Karpas-422 (cell line): ENCODE results near the gene MIF4GD. TPM values are rescaled to one million over a fixed set of nuclear protein-coding genes. Genes with fewer than 3 reads are reported as not detected.
A peak's percentile ranks its signal among the peaks of the same experiment; 100 is the strongest.

ENCODE experiments used
- DNase-seq: peaks from one replicate; pipeline ENCODE4 v3.0.0-alpha.2; 2015
- H2AFZ ChIP-seq: fragments of 200-600 bp; sonication (generic); 2 replicates; pipeline ENCODE4 v1.6.1; 2014; ENCODE audit warnings: antibody characterized with exemption, low read length, mixed read lengths
- H3K27ac ChIP-seq: fragments of 200-600 bp; sonication (generic); 2 replicates; pipeline ENCODE4 v1.5.1; 2014; ENCODE audit warnings: mild to moderate bottlenecking, low read length, moderate library complexity
- H3K27me3 ChIP-seq: fragments of 200-600 bp; sonication (generic); 2 replicates; pipeline ENCODE4 v1.6.1; 2014; ENCODE audit warnings: low read length, mixed read lengths
- H3K36me3 ChIP-seq: fragments of 200-600 bp; sonication (generic); 2 replicates; pipeline ENCODE4 v1.6.1; 2014; ENCODE audit warnings: low read length, mixed read lengths; ENCODE audit not compliant: insufficient read depth
- H3K4me1 ChIP-seq: fragments of 200-600 bp; sonication (generic); 2 replicates; pipeline ENCODE4 v1.6.1; 2014; ENCODE audit warnings: mild to moderate bottlenecking, low read length, mixed read lengths
- H3K4me2 ChIP-seq: fragments of 200-600 bp; sonication (generic); 2 replicates; pipeline ENCODE4 v1.6.1; 2014; ENCODE audit warnings: low read length, low read depth, mild to moderate bottlenecking; ENCODE audit not compliant: poor library complexity, severe bottlenecking
- H3K4me3 ChIP-seq: fragments of 200-600 bp; sonication (generic); 2 replicates; pipeline ENCODE4 v1.5.1; 2014; ENCODE audit warnings: mild to moderate bottlenecking, antibody characterized with exemption, low read length, mixed read lengths
- H3K79me2 ChIP-seq: fragments of 200-600 bp; sonication (generic); 2 replicates; pipeline ENCODE4 v1.6.1; 2014; ENCODE audit warnings: mild to moderate bottlenecking, low read length, mixed read lengths
- H3K9ac ChIP-seq: fragments of 200-600 bp; sonication (generic); 2 replicates; pipeline ENCODE4 v1.6.0; 2014; ENCODE audit warnings: low read length
- H3K9me2 ChIP-seq: fragments of 200-600 bp; sonication (generic), shearing (Covaris generic); replicated peaks from 2 replicates; pipeline ENCODE4 v1.6.0; 2014; ENCODE audit warnings: mild to moderate bottlenecking, low read length, moderate library complexity; ENCODE audit not compliant: insufficient read depth
- H3K9me3 ChIP-seq: fragments of 300-700, 200-600 bp; sonication (generic); 2 replicates; pipeline ENCODE4 v1.6.1; 2014; ENCODE audit warnings: low read length, mixed read lengths
- H4K20me1 ChIP-seq: fragments of 200-600 bp; sonication (generic); 2 replicates; pipeline ENCODE4 v1.6.1; 2014; ENCODE audit warnings: mild to moderate bottlenecking, antibody characterized with exemption, low read length, low read depth; ENCODE audit not compliant: insufficient read depth
- total RNA-seq: library from RNA; depleted of rRNA; stranded (reverse); fragments of >200 nt; shearing (Covaris generic); gene quantifications from 2 replicates; pipeline ENCODE4 v1.2.3, GENCODE V29; 2014; ENCODE audit warnings: low replicate concordance

MIF4GD gene
- total RNA-seq, 1 experiment from 2014 or later, result 44.4 TPM

DNA sequence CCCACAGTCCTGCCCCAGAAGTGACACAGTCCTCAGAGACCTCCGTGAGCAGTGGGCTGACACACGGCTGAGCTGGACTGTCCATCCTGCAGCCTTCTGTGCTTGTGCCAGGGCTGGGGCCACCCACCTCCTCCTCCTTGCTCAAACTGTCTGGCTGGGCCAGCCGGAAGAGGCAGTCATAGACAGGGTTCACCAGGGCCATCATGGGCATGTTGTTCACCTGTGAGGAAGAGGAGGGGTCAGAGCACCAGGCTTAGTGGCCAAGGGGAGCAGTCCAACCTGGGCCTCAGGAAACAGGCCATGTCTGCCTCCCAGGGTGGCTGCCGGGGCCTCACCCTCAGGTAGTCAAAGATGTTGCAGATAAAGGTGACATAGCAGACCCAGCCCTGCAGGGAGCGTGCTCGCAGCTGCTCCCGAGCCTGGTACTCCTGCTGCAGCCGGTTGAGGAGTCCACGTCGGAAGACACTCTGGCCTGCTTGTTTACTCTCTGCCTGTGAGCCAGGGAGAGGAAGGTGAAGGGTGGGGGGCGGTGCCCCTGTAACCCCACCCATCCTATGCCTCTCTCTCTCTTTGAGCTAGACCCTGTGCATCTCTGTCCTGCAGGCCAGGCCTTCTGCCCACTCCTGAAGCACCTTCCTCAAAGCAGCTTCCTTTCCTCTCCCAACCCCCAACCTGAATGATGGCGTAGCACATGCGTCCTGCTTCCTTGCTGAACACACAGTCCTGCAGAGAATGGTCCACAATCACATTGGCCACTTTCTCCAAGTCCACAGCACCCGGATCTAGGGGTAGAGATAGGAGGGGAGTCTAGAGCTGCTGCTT is 3.4 kb downstream of the MIF4GD start:
- Histone ChIP-seq H3K27ac (no peak overlapping the region), H3K9ac (no peak overlapping the region), H3K9me3 (no peaks in the 10 kb centered on the region), H3K9me2 (no peaks in the 10 kb centered on the region), H3K36me3 (peaks cover 7% of the 10 kb centered on the region; the same call in 1 of the 2 replicates), H3K4me3 (no peak overlapping the region), H3K79me2 (peaks cover 31% of the 10 kb centered on the region), H3K4me1 (peaks cover 30% of the 10 kb centered on the region), H3K4me2 (no peak overlapping the region), H4K20me1 (no peaks in the 10 kb centered on the region), H3K27me3 (no peaks in the 10 kb centered on the region), H2AFZ (no peak overlapping the region)
- peak; percentile 63 for DNase-seq

- H3K4me3 ChIP-seq, result no peak overlapping the region
- H3K36me3 ChIP-seq, result peaks cover 7% of the 10 kb centered on the region; the same call in 1 of the 2 replicates
- H3K27ac ChIP-seq, result no peak overlapping the region
- no peak overlapping the region for H2AFZ ChIP-seq
- H4K20me1 ChIP-seq, result no peaks in the 10 kb centered on the region
- no peaks in the 10 kb centered on the region for H3K9me2 ChIP-seq
- no peaks in the 10 kb centered on the region for H3K27me3 ChIP-seq
- no peaks in the 10 kb centered on the region for H3K9me3 ChIP-seq
- H3K4me2 ChIP-seq, result no peak overlapping the region
- peaks cover 32% of the 10 kb centered on the region for H3K79me2 ChIP-seq
- no peak overlapping the region for H3K9ac ChIP-seq
- no peak for DNase-seq
- peaks cover 27% of the 10 kb centered on the region for H3K4me1 ChIP-seq
Measured at GRCh38 chr17:75267153-75267410, 3.9 kb downstream of the MIF4GD start.

DNA sequence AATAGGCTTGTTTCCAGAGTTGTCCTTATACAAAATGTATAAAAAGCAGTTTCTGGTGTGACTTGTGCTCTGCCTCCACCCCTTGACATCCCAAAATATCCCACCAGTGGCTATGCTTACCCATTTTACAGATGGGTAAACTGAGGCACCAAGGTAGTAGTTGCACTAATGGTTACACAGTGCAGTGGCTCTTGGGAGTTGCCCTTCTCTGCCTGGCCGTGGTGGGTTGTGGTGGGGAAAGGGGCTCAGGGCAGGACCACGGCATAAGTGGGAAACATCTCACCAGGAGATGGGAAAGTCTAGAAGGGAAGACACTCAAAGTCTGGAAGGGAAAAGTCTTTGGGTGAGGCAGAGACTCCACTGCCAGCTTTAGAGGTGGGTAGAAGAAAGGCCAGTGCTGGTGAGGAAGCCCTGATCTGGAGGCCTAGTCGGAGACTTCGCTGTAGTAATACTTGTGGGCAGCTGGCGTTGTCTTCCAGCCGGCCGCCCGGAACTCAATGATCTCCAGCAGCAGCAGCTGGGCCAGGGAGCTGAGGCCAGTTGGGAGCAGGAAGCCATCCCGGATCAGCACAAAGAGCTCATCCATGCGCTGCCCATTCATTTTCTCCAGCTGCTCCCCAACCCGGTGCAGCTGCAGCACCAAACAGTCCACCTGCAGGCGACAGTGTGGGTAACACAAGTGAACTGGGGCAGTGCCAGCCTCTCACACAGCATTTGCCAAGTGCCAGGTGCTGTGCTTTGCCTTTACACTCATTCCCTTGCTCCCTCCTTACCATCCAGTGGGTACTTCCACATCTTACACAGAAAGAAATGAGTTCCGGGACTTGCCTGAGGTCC is 4.5 kb downstream of the MIF4GD start:
- Histone ChIP-seq H3K36me3 (peaks cover 7% of the 10 kb centered on the region; the same call in 1 of the 2 replicates), H3K9me2 (no peaks in the 10 kb centered on the region), H3K4me3 (no peak overlapping the region), H3K27me3 (no peaks in the 10 kb centered on the region), H3K79me2 (peaks cover 30% of the 10 kb centered on the region), H3K9ac (no peak overlapping the region), H3K9me3 (no peaks in the 10 kb centered on the region), H4K20me1 (no peaks in the 10 kb centered on the region), H3K4me1 (peaks cover 25% of the 10 kb centered on the region), H3K27ac (no peak overlapping the region), H3K4me2 (no peak overlapping the region), H2AFZ (no peak overlapping the region)
- no peak for DNase-seq

- Histone ChIP-seq H3K9me3 (no peaks in the 10 kb centered on the region), H2AFZ (no peak overlapping the region), H3K79me2 (peaks cover 36% of the 10 kb centered on the region), H3K4me2 (no peak overlapping the region), H3K4me3 (no peak overlapping the region), H3K36me3 (peaks cover 7% of the 10 kb centered on the region; the same call in 1 of the 2 replicates), H4K20me1 (no peaks in the 10 kb centered on the region), H3K9ac (no peak overlapping the region), H3K27ac (no peak overlapping the region), H3K9me2 (no peaks in the 10 kb centered on the region), H3K27me3 (no peaks in the 10 kb centered on the region), H3K4me1 (peaks cover 25% of the 10 kb centered on the region)
- no peak for DNase-seq
Measured at GRCh38 chr17:75265614-75266315, 5.3 kb downstream of the MIF4GD start.

DNA sequence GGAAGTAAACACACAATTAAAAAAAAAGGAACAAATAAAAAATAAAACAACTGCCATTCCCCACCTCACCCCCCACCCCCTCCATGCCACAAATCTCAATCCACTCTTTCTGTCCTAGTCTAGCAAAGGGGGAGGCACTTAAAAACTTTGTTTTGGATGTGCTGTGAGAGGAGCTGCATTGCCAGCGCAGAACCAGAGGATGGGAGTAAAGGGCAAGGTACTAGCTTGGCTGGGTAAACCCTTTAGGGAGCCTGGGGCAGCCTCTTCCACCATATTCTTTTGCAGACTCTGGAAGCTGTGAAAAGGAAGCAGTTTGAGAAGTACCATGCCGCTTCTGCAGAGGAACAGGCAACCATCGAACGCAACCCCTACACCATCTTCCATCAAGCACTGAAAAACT is 8.0 kb downstream of the MIF4GD start:
- peaks cover 57% of the 10 kb centered on the region for H3K79me2 ChIP-seq
- no peak for DNase-seq

DNA sequence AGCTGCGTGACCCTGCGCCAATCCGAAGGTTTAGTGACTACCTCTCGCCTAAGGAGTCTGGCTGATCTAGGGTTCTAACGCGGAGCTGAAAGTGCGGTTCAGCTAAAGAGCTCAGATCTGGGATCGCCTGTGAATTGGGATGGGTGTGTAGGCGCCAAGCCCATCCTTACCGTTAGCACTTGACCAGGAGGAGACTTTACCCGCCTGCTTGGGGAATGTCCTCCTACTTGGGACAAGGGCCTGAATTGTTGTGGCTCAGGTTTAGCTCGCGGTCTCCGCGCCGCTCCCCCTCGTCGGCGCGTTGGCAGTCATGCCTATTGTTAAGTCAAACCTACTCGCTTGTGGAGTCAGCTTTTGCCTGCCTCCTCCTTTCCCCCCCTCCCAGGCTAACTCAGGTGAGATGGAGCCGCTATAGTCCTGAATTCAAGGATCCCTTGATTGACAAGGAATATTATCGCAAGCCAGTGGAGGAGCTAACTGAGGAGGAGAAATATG is 8.9 kb downstream of the MIF4GD start:
- Histone ChIP-seq H4K20me1 (no peaks in the 10 kb centered on the region), H2AFZ (peak overlapping the region; percentile 77), H3K36me3 (peaks cover 12% of the 10 kb centered on the region; the same call in 1 of the 2 replicates), H3K9ac (peak overlapping the region; percentile 94), H3K4me3 (peak overlapping the region; percentile 84), H3K4me2 (peak overlapping the region; percentile 75), H3K9me3 (no peaks in the 10 kb centered on the region), H3K27me3 (no peaks in the 10 kb centered on the region), H3K27ac (peak overlapping the region; percentile 87), H3K9me2 (no peaks in the 10 kb centered on the region), H3K4me1 (peaks cover 28% of the 10 kb centered on the region), H3K79me2 (peaks cover 62% of the 10 kb centered on the region)
- DNase-seq, result peak; percentile 63

More for the DNA sequence above, 8.0 kb downstream of the MIF4GD start:
- no peak overlapping the region for H3K27ac ChIP-seq
- no peaks in the 10 kb centered on the region for H4K20me1 ChIP-seq
- H3K27me3 ChIP-seq, result no peaks in the 10 kb centered on the region
- H3K9me2 ChIP-seq, result no peaks in the 10 kb centered on the region
- peaks cover 12% of the 10 kb centered on the region; the same call in 1 of the 2 replicates for H3K36me3 ChIP-seq
- H3K4me3 ChIP-seq, result peak overlapping the region; percentile 84
- no peaks in the 10 kb centered on the region for H3K9me3 ChIP-seq
- no peak overlapping the region for H2AFZ ChIP-seq
- H3K9ac ChIP-seq, result peak overlapping the region; percentile 94
- peaks cover 28% of the 10 kb centered on the region for H3K4me1 ChIP-seq
- H3K4me2 ChIP-seq, result peak overlapping the region; percentile 75

GRCh38 chr17:75261336-75262111 is 9.5 kb downstream of the MIF4GD start, which contains the start of the genes GGA3 and MRPS7:
TSS of gene GGA3 (minus strand) at chr17:75261606. CDS start at chr17:75261587, 19 bp downstream.
TSS of gene MRPS7 (plus strand) at chr17:75261879. CDS start at chr17:75261901, 22 bp downstream.
- Histone ChIP-seq H3K27ac (peak within 1 kb of the TSS; percentile 87), H3K36me3 (peaks cover 12% of the 10 kb centered on the region; the same call in 1 of the 2 replicates), H3K4me3 (peak within 1 kb of the TSS; percentile 84), H3K4me2 (peak within 1 kb of the TSS; percentile 75), H3K4me1 (peaks cover 28% of the 10 kb centered on the region), H3K27me3 (no peaks in the 10 kb centered on the region), H3K79me2 (peaks cover 65% of the 10 kb centered on the region), H3K9ac (peak within 1 kb of the TSS; percentile 94), H4K20me1 (no peaks in the 10 kb centered on the region), H3K9me3 (no peaks in the 10 kb centered on the region), H3K9me2 (no peaks in the 10 kb centered on the region), H2AFZ (peak within 1 kb of the TSS; percentile 77)
- DNase-seq, result peak; percentile 98
